K562 (cell line): Measurements from ENCODE around the gene GPR39. TPM values are rescaled to one million over a fixed set of nuclear protein-coding genes. Genes with fewer than 3 reads are reported as not detected.

ENCODE experiments used
- ATAC-seq: fragments of 200-7000 bp; cut with Tn5 transposase; 3 replicates; pipeline ENCODE4 v1.9.1; 2020; ENCODE audit warnings: moderate library complexity
- BruUV-seq: library from RNA; stranded (reverse); fragments of 400-500 nt; replicated peaks from 2 replicates; lab custom pipeline; 2021; lab: Mats Ljungman, UMichigan
- CTCF ChIA-PET: fragments of 300-600 bp; formaldehyde crosslinking; extraction: SDS; loops from one replicate; lab custom pipeline; 2021; ENCODE audit warnings: low intra/inter-chr PET ratio; lab: Yijun Ruan, JAX
- POLR2A ChIA-PET: fragments of 300-600, 350-650 bp; sonication (Branson Sonifier 250); formaldehyde crosslinking; extraction: SDS; loops from one replicate; lab custom pipeline; 2021; ENCODE audit warnings: antibody characterized with exemption, inconsistent platforms; lab: Yijun Ruan, JAX
- DNase-seq, 4 experiments: peaks; one replicate each; pipeline versions ENCODE4 v3.0.0 to v3.0.0-alpha.2; 2011 to 2018; ENCODE audit warnings: low spot score in 3 of 4, mixed read lengths in 3 of 4; ENCODE audit errors: extremely low read depth in 1 of 4
- FAIRE-seq: peaks from 2 replicates; lab custom pipeline; 2011; peaks lifted over from hg19 to GRCh38; lab: Jason Lieb, UNC
- H2AFZ ChIP-seq: 2 replicates; pipeline ENCODE4 v1.6.0; 2011; ENCODE audit warnings: low read depth, low read length, control low read depth, inconsistent platforms
- H3K27ac ChIP-seq: fragments of 200-600 bp; 3 replicates; pipeline ENCODE4 v1.8.0; 2011; ENCODE audit warnings: low read depth, mild to moderate bottlenecking, control low read depth, inconsistent platforms, low read length, moderate library complexity, mixed read lengths; ENCODE audit errors: extremely low read depth
- H3K27me3 ChIP-seq, 2 experiments: fragments of 300-600 bp in 1 of 2; 2 replicates in 1 of 2; 3 replicates in 1 of 2; pipeline versions ENCODE4 v1.6.0 to v1.8.0; 2011; ENCODE audit warnings: inconsistent platforms in 2 of 2, low read length in 2 of 2, mild to moderate bottlenecking in 1 of 2, mixed read lengths in 1 of 2, moderate library complexity in 1 of 2; ENCODE audit not compliant: control insufficient read depth in 2 of 2, insufficient read depth in 2 of 2
- H3K36me3 ChIP-seq: fragments of 300-600 bp; 3 replicates; pipeline ENCODE4 v1.8.0; 2011; ENCODE audit warnings: mild to moderate bottlenecking, low read length, inconsistent platforms; ENCODE audit not compliant: control insufficient read depth, insufficient read depth
- H3K4me1 ChIP-seq, 2 experiments: fragments of 200-600 bp in 1 of 2; replicated peaks in 1 of 2; 2 replicates in 1 of 2; 3 replicates in 1 of 2; pipeline versions ENCODE4 v1.5.1 to v1.8.0; 2011; ENCODE audit warnings: inconsistent platforms in 2 of 2, low read length in 2 of 2, mild to moderate bottlenecking in 1 of 2, mixed read lengths in 1 of 2, moderate library complexity in 1 of 2; ENCODE audit not compliant: control insufficient read depth in 2 of 2, insufficient read depth in 2 of 2
- H3K4me2 ChIP-seq: 2 replicates; pipeline ENCODE4 v1.6.1; 2011; ENCODE audit warnings: low read length, control low read depth, inconsistent platforms, mixed read lengths; ENCODE audit not compliant: insufficient read depth
- H3K4me3 ChIP-seq: fragments of 200-600 bp; sonication (generic), shearing (Covaris generic); 2 replicates; pipeline ENCODE4 v1.5.1; 2016; ENCODE audit warnings: control low read depth, inconsistent platforms
- H3K79me2 ChIP-seq: fragments of 200-600 bp; 3 replicates; pipeline ENCODE4 v1.8.0; 2011; ENCODE audit warnings: low read length, inconsistent platforms; ENCODE audit not compliant: control insufficient read depth, insufficient read depth
- H3K9ac ChIP-seq, 2 experiments: 2 replicates each; pipeline versions ENCODE4 v1.6.0 to v1.6.1; 2011; ENCODE audit warnings: low read depth in 2 of 2, low read length in 2 of 2, control low read depth in 1 of 2, inconsistent platforms in 1 of 2, mild to moderate bottlenecking in 1 of 2, mixed read lengths in 1 of 2; ENCODE audit not compliant: insufficient read depth in 1 of 2
- H3K9me1 ChIP-seq: one replicate; pipeline ENCODE4 v1.6.0; 2011; ENCODE audit warnings: inconsistent platforms, mild to moderate bottlenecking, low read length, moderate library complexity; ENCODE audit not compliant: control insufficient read depth, insufficient read depth
- H3K9me3 ChIP-seq: replicated peaks from 2 replicates; pipeline ENCODE4 v1.5.1; 2011; ENCODE audit warnings: low read depth, low read length, inconsistent platforms; ENCODE audit not compliant: control insufficient read depth, insufficient read depth
- H4K20me1 ChIP-seq: replicated peaks from 2 replicates; pipeline ENCODE4 v1.6.1; 2011; ENCODE audit warnings: low read length, inconsistent platforms, mixed read lengths; ENCODE audit not compliant: control insufficient read depth, insufficient read depth
- STAG1 ChIP-seq: sonication (generic); formaldehyde crosslinking; IDR thresholded peaks from 2 replicates; pipeline ENCODE4 v1.5.0; 2020; ENCODE audit warnings: missing genetic modification reagents, borderline replicate concordance
- TGIF2 ChIP-seq: sonication (generic); formaldehyde crosslinking; IDR thresholded peaks from 2 replicates; pipeline ENCODE4 v1.8.1; 2022; ENCODE audit warnings: mild to moderate bottlenecking, missing genetic modification reagents, moderate library complexity
- ZNF639 ChIP-seq, 2 experiments: fragments of 200-800 bp in 1 of 2; sonication (Bioruptor generic) in 1 of 2; sonication (generic) in 1 of 2; formaldehyde crosslinking in 1 of 2; IDR thresholded peaks in 1 of 2; conservative IDR thresholded peaks in 1 of 2; 2 replicates each; pipeline versions ENCODE4 v1.5.0 to v1.6.1; 2016 to 2020; ENCODE audit warnings: missing compliant biosample characterization in 1 of 2, missing genetic modification characterization in 1 of 2, missing genetic modification reagents in 1 of 2
- ZZZ3 ChIP-seq: fragments of 450-650 bp; IDR thresholded peaks from 2 replicates; pipeline ENCODE4 v1.6.1; 2016; ENCODE audit warnings: antibody characterized with exemption, mild to moderate bottlenecking, moderate library complexity
- WGBS: fragments of 100-300 bp; shearing (Covaris generic); methylation state at CpG from one replicate; pipeline ENCODE4 v1.1.6; 2016; ENCODE audit warnings: low coverage, mixed read lengths; ENCODE audit not compliant: insufficient coverage; ENCODE audit errors: missing lambda C conversion rate; 5-methylcytosine and 5-hydroxymethylcytosine counted together
- in situ Hi-C: fragments of 300-500 bp; cut with MboI; formaldehyde crosslinking; loops from 4 replicates; pipeline ENCODE4 v1.15.0; 2018; ENCODE audit warnings: inconsistent platforms, mixed read lengths
- intact Hi-C: fragments of 100-400 bp; cut with micrococcal nuclease; formaldehyde crosslinking; loops from 2 replicates; pipeline ENCODE4 v1.14.2; 2022
- polyA plus RNA-seq, 8 experiments: library from polyadenylated mRNA; depleted of rRNA in 4 of 8; stranded (reverse) in 5 of 8; unstranded in 3 of 8; fragments of >200 nt; fragmentation: Nextera tagmentation in 2 of 8; fragmentation: Illumina TruSeq in 1 of 8; extraction: Ambion mirVana in 2 of 8; extraction: Trizol in 1 of 8; gene quantifications; 2 replicates each; pipeline versions ENCODE4 v1.2.1 to v1.2.3, GENCODE V29; 2011 to 2014; ENCODE audit warnings: inconsistent platforms in 1 of 8, missing spikeins in 1 of 8
- total RNA-seq, 7 experiments: library from RNA; depleted of rRNA in 6 of 7; stranded (reverse); fragments of >200 nt in 6 of 7; fragmentation: Illumina TruSeq in 2 of 7; extraction: Trizol in 2 of 7; gene quantifications; 2 replicates each; pipeline versions ENCODE4 v1.2.1 to v1.2.3, GENCODE V29; 2011 to 2021; ENCODE audit warnings: low replicate concordance in 1 of 7
- TF ChIP-seq, protein P1 (sequence below): fragments of 450-650 bp; conservative IDR thresholded peaks from 2 replicates; pipeline ENCODE4 v1.6.1; 2016; ENCODE audit warnings: missing genetic modification characterization, low read depth, mild to moderate bottlenecking, missing compliant biosample characterization, moderate library complexity

The GPR39 gene
- total and polyA plus RNA-seq, 9 of the 15 experiments (the other 6 are each of a cell fraction or from before 2014, with no cell fraction given): 0.04 TPM; not detected in 8

DNA sequence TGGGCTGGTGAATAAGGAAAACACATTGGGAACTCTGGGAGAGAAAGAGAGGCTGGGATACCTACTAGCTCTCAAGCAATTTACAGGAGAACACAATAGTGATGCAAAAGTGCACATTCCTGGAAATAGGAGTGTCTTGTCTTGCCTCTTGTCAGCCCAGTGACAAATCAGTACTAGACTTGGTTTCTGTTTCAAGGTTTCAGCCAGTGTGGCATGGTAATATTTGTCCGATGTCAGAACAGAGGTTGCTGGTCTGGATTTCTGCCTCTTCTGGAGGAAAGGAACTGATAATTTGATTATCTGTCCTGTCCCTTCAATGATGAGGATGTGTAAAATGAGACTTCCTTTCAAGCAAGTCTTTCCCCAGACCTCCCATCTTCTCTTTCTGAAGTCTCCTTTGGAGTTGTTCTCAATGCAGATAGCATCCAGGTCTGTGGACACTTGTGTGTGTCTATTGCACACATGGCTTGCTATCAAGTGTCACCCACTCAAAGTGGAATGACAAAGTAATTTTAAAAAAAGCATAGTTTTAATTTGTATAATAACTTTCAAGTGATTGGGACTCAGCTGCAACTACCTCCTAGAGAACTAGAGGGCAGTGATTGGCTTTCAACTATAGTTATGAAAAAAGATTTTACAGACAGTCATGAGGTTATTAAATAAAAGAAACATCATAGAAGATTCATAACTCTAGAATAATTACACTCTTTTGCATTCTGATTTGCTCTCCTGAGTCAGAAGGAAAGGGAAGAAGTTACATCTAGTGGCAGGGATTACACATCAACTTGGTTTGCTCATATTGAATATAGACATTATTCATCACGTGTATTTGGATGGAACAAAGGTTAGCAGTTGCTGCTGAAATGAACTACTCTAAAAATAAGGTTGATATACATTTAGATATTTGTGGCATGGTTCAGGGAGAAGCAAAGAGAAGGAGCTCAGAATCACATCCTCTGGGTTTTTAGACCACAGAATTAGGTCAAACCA lies 4.5 kb downstream of the GPR39 start:
- intact Hi-C loops (no loop called here), in situ Hi-C loops (no loop called here)
- no peaks in the 10 kb centered on the region for H3K79me2 ChIP-seq
- no peak overlapping the region for H3K9ac ChIP-seq
- H2AFZ ChIP-seq: no peak overlapping the region
- H3K9me1 ChIP-seq: no peaks in the 10 kb centered on the region
- no peak for DNase-seq
- BruUV-seq: no TSS peak
- no peaks in the 10 kb centered on the region for H3K36me3 ChIP-seq
- no peak overlapping the region for H3K4me3 ChIP-seq
- no peaks in the 10 kb centered on the region for H4K20me1 ChIP-seq
- H3K27ac ChIP-seq: no peak overlapping the region
- H3K4me1 ChIP-seq: peaks cover 0 to 15% of the 10 kb centered on the region in 2 experiments; a peak in 2 of 5 replicates
- peaks cover 3 to 19% of the 10 kb centered on the region in 2 experiments; a peak in 4 of 5 replicates for H3K27me3 ChIP-seq
- ChIA-PET CTCF (no interaction called here), POLR2A (no interaction called here)
- no peaks in the 10 kb centered on the region for H3K9me3 ChIP-seq
- 0% methylated on average over 2 of the region's 2 CpGs for WGBS
- no peak overlapping the region for H3K4me2 ChIP-seq
- no peak for ATAC-seq
- FAIRE-seq: no peak
- TF ChIP-seq ZNF639 (CRISPR knock-in tag; conservative IDR thresholded peaks at IDR 0.05 in 1 of 2, IDR thresholded peaks at IDR 0.05 in 1 of 2): no peak
- TF ChIP-seq, protein P1, sequence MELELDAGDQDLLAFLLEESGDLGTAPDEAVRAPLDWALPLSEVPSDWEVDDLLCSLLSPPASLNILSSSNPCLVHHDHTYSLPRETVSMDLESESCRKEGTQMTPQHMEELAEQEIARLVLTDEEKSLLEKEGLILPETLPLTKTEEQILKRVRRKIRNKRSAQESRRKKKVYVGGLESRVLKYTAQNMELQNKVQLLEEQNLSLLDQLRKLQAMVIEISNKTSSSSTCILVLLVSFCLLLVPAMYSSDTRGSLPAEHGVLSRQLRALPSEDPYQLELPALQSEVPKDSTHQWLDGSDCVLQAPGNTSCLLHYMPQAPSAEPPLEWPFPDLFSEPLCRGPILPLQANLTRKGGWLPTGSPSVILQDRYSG (tag): no peak
- TF ChIP-seq ZZZ3: no peak
- no peak for TF ChIP-seq STAG1
- TF ChIP-seq TGIF2 (CRISPR knock-in tag): no peak
- TF ChIP-seq, all 486 proteins: peak for 0
